SU-DHL-6 (cell line): ENCODE data around the gene HMGCS1.

ENCODE experiments used
- H2AFZ ChIP-seq: fragments of 200-600 bp; sonication (generic); 2 replicates; pipeline ENCODE4 v1.6.1; 2014; ENCODE audit warnings: low read depth, mild to moderate bottlenecking, moderate library complexity, mixed read lengths, antibody characterized with exemption, low read length; ENCODE audit not compliant: severe bottlenecking
- H3F3A ChIP-seq: fragments of 200-600 bp; shearing (Covaris generic); 2 replicates; pipeline ENCODE4 v1.6.0; 2016; ENCODE audit warnings: antibody characterized with exemption, mild to moderate bottlenecking; ENCODE audit not compliant: insufficient read depth
- H3K27ac ChIP-seq: fragments of 200-600 bp; sonication (generic); 2 replicates; pipeline ENCODE4 v1.5.1; 2016; ENCODE audit warnings: low read depth, mild to moderate bottlenecking, low read length, moderate library complexity, mixed read lengths
- H3K27me3 ChIP-seq: fragments of 200-600 bp; sonication (generic), shearing (Covaris generic); 2 replicates; pipeline ENCODE4 v1.6.0; 2014; ENCODE audit warnings: mild to moderate bottlenecking, low read length
- H3K36me3 ChIP-seq: fragments of 200-600 bp; sonication (generic); 2 replicates; pipeline ENCODE4 v1.6.1; 2014; ENCODE audit warnings: mild to moderate bottlenecking, low read length, mixed read lengths
- H3K4me2 ChIP-seq: fragments of 300-600, 200-600 bp; shearing (Covaris generic), sonication (generic); 2 replicates; pipeline ENCODE4 v1.6.0; 2014; ENCODE audit warnings: low read length, low read depth, mild to moderate bottlenecking; ENCODE audit not compliant: poor library complexity, severe bottlenecking
- H3K4me3 ChIP-seq: fragments of 200-600 bp; sonication (generic); 2 replicates; pipeline ENCODE4 v1.5.1; 2014; ENCODE audit warnings: antibody characterized with exemption, low read length, mild to moderate bottlenecking, mixed read lengths; ENCODE audit not compliant: insufficient read depth, poor library complexity, severe bottlenecking
- H3K79me2 ChIP-seq: fragments of 200-600 bp; sonication (generic); 2 replicates; pipeline ENCODE4 v1.6.1; 2014; ENCODE audit warnings: mild to moderate bottlenecking, low read length, moderate library complexity; ENCODE audit not compliant: insufficient read depth
- H3K9ac ChIP-seq: fragments of 200-600 bp; sonication (generic); 2 replicates; pipeline ENCODE4 v1.7.0; 2014; ENCODE audit warnings: mild to moderate bottlenecking, low read length
- H3K9me2 ChIP-seq: fragments of 200-600 bp; sonication (generic); replicated peaks from 2 replicates; pipeline ENCODE4 v1.6.1; 2014; ENCODE audit warnings: low read length; ENCODE audit not compliant: insufficient read depth
- H3K9me3 ChIP-seq: fragments of 200-600 bp; sonication (generic); 2 replicates; pipeline ENCODE4 v1.6.1; 2014; ENCODE audit warnings: low read length, mixed read lengths; ENCODE audit not compliant: insufficient read depth
- H4K20me1 ChIP-seq: fragments of 200-600 bp; sonication (generic); 2 replicates; pipeline ENCODE4 v1.6.1; 2014; ENCODE audit warnings: low read depth, mild to moderate bottlenecking, antibody characterized with exemption, low read length, moderate library complexity, mixed read lengths
- EZH2phosphoT487 ChIP-seq: fragments of 200-600 bp; sonication (generic), shearing (Covaris generic); conservative IDR thresholded peaks from 2 replicates; pipeline ENCODE4 v1.6.1; 2018; ENCODE audit warnings: mild to moderate bottlenecking, antibody characterized with exemption, low read length, moderate library complexity, mixed read lengths
- TF ChIP-seq, protein P1 (sequence below): fragments of 200-600 bp; sonication (generic); IDR thresholded peaks from one replicate; pipeline ENCODE4 v1.5.1; 2017; ENCODE audit warnings: antibody characterized with exemption, mild to moderate bottlenecking, low read length, moderate library complexity; ENCODE audit not compliant: insufficient read depth, poor library complexity, severe bottlenecking

HMGCS1 gene

DNA sequence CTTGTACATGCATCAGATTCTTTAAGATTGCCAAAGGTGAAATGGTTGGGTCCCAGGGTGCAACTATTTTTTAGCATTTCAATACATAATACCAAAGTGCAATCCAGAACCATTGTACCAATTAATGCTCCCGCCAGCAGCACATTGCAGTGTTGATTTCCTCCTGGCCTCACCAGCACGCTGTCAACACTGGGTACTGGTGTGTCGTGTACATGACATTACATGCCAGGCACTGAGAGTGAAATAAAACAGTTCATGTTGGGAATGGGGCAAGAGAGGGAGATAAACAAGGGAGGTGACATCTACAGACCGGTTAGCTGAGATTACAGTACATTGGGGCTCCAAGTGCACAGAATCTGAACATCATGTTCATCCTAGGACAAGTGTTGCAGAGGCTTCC lies 37.8 kb downstream of the HMGCS1 start:
- no peaks in the 10 kb centered on the region for H3K9me3 ChIP-seq
- H3K79me2 ChIP-seq = no peaks in the 10 kb centered on the region
- H3K27ac ChIP-seq = no peak overlapping the region
- H3K4me3 ChIP-seq = no peak overlapping the region
- no peak overlapping the region for H3K9ac ChIP-seq
- no peaks in the 10 kb centered on the region for H3K36me3 ChIP-seq
- H3K4me2 ChIP-seq = no peak overlapping the region
- no peaks in the 10 kb centered on the region for H3K9me2 ChIP-seq
- no peak overlapping the region for H2AFZ ChIP-seq
- TF ChIP-seq, protein P1, sequence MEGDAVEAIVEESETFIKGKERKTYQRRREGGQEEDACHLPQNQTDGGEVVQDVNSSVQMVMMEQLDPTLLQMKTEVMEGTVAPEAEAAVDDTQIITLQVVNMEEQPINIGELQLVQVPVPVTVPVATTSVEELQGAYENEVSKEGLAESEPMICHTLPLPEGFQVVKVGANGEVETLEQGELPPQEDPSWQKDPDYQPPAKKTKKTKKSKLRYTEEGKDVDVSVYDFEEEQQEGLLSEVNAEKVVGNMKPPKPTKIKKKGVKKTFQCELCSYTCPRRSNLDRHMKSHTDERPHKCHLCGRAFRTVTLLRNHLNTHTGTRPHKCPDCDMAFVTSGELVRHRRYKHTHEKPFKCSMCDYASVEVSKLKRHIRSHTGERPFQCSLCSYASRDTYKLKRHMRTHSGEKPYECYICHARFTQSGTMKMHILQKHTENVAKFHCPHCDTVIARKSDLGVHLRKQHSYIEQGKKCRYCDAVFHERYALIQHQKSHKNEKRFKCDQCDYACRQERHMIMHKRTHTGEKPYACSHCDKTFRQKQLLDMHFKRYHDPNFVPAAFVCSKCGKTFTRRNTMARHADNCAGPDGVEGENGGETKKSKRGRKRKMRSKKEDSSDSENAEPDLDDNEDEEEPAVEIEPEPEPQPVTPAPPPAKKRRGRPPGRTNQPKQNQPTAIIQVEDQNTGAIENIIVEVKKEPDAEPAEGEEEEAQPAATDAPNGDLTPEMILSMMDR = no peak
- no peak for TF ChIP-seq EZH2phosphoT487
- H3F3A ChIP-seq = no peaks in the 10 kb centered on the region
- no peaks in the 10 kb centered on the region for H3K27me3 ChIP-seq
- no peaks in the 10 kb centered on the region for H4K20me1 ChIP-seq

GRCh38 chr5:43274435-43275114 lies 38.6 kb downstream of the HMGCS1 start:
- Histone ChIP-seq H3K27ac (no peak overlapping the region), H3K9me2 (no peaks in the 10 kb centered on the region), H3K4me2 (no peak overlapping the region), H3F3A (no peaks in the 10 kb centered on the region), H4K20me1 (no peaks in the 10 kb centered on the region), H3K9ac (no peak overlapping the region), H2AFZ (no peak overlapping the region), H3K79me2 (no peaks in the 10 kb centered on the region), H3K36me3 (no peaks in the 10 kb centered on the region), H3K4me3 (no peak overlapping the region), H3K27me3 (no peaks in the 10 kb centered on the region), H3K9me3 (no peaks in the 10 kb centered on the region)
- TF ChIP-seq EZH2phosphoT487 = no peak
- TF ChIP-seq, protein P1 = no peak

DNA sequence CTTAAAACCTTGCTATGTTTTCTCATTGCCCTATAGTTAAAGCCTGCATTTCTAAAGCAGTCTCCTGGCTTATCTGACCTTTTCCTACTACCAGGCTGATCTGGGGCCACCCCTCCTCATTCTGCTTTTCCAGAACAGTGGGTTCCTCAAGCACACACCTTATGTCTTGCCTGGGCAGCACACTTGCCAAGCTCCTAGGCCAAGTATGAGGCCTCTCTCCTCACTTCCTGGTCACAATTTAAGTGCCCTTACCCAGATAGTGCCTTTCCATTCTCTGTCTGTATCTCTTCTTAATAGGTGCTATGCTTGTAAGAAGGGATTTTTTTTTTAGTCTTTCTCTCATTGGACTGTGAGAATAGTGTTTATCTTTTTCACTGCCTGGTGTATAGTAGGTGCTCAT lies 39.7 kb downstream of the HMGCS1 start:
- H3K36me3 ChIP-seq = no peaks in the 10 kb centered on the region
- H3K4me3 ChIP-seq = no peak overlapping the region
- H3K9ac ChIP-seq = no peak overlapping the region

More for the DNA sequence above, 39.7 kb downstream of the HMGCS1 start:
- H3K9me3 ChIP-seq = no peaks in the 10 kb centered on the region
- H3K79me2 ChIP-seq = no peaks in the 10 kb centered on the region
- no peak overlapping the region for H2AFZ ChIP-seq
- no peak overlapping the region for H3K27ac ChIP-seq
- no peak for TF ChIP-seq EZH2phosphoT487
- TF ChIP-seq, protein P1 = no peak
- H3K9me2 ChIP-seq = no peaks in the 10 kb centered on the region
- no peaks in the 10 kb centered on the region for H3F3A ChIP-seq
- no peaks in the 10 kb centered on the region for H3K27me3 ChIP-seq
- no peak overlapping the region for H3K4me2 ChIP-seq
- no peaks in the 10 kb centered on the region for H4K20me1 ChIP-seq
